CD4-positive, CD25-positive, alpha-beta regulatory T cell (primary cell): ENCODE measurements around the gene DHCR7. TPM values are rescaled to one million over a fixed set of nuclear protein-coding genes. Genes with fewer than 3 reads are reported as not detected.

Experiments used
- ATAC-seq, 2 donors: fragments of 150-1000 bp; cut with Tn5 transposase; one replicate each; pipeline ENCODE4 v1.10.0; 2021; ENCODE audit warnings: low read depth in 2 of 2, moderate number of reproducible peaks in 2 of 2, moderate library complexity in 1 of 2
- DNase-seq, 3 donors: peaks; one replicate each; pipeline versions ENCODE4 v3.0.0 to v3.0.0-alpha.2; 2012 to 2022; ENCODE audit warnings: mixed read lengths in 1 of 3
- H3K27ac ChIP-seq: one replicate; pipeline ENCODE4 v1.7.0; 2013; ENCODE audit warnings: mild to moderate bottlenecking, low read length; ENCODE audit not compliant: insufficient read depth, poor library complexity, severe bottlenecking
- H3K27me3 ChIP-seq: one replicate; pipeline ENCODE4 v1.7.0; 2013; ENCODE audit warnings: low read length; ENCODE audit not compliant: control insufficient read depth, insufficient read depth
- H3K36me3 ChIP-seq: one replicate; pipeline ENCODE4 v1.7.0; 2013; ENCODE audit warnings: mild to moderate bottlenecking, low read length, moderate library complexity; ENCODE audit not compliant: control insufficient read depth, insufficient read depth
- H3K4me1 ChIP-seq: 2 replicates; pipeline ENCODE4 v1.7.0; 2013; ENCODE audit warnings: mild to moderate bottlenecking, low read length; ENCODE audit not compliant: insufficient read depth, control insufficient read depth, poor library complexity, severe bottlenecking
- H3K4me3 ChIP-seq: one replicate; pipeline ENCODE4 v1.7.0; 2013; ENCODE audit warnings: low read depth, mild to moderate bottlenecking, low read length, moderate library complexity
- H3K9me3 ChIP-seq, 2 experiments: 1 replicate in 1 of 2; 2 replicates in 1 of 2; pipeline ENCODE4 v1.7.0; 2013; ENCODE audit warnings: low read length in 2 of 2, mild to moderate bottlenecking in 1 of 2, moderate library complexity in 1 of 2; ENCODE audit not compliant: control insufficient read depth in 2 of 2
- H3K27ac Mint-ChIP-seq, 3 donors: one replicate each; pipeline ENCODE4 v1.8.0; 2020 to 2022; ENCODE audit warnings: mild to moderate bottlenecking in 3 of 3, mixed read lengths in 3 of 3, moderate library complexity in 2 of 3
- H3K27me3 Mint-ChIP-seq: one replicate; pipeline ENCODE4 v1.8.0; 2022; ENCODE audit warnings: mild to moderate bottlenecking, mixed read lengths
- H3K36me3 Mint-ChIP-seq: one replicate; pipeline ENCODE4 v1.8.0; 2020; ENCODE audit warnings: mixed read lengths
- H3K4me1 Mint-ChIP-seq, 4 donors: one replicate each; pipeline ENCODE4 v1.8.0; 2020 to 2022; ENCODE audit warnings: mixed read lengths in 4 of 4, mild to moderate bottlenecking in 1 of 4
- H3K4me3 Mint-ChIP-seq, 4 donors: one replicate each; pipeline ENCODE4 v1.8.0; 2020 to 2022; ENCODE audit warnings: mild to moderate bottlenecking in 4 of 4, mixed read lengths in 4 of 4, moderate library complexity in 3 of 4
- H3K9me3 Mint-ChIP-seq, 7 donors: one replicate each; pipeline ENCODE4 v1.8.0; 2020 to 2022; ENCODE audit warnings: mixed read lengths in 7 of 7, mild to moderate bottlenecking in 3 of 7, moderate library complexity in 2 of 7
- polyA plus RNA-seq, 4 donors: library from polyadenylated mRNA; unstranded; fragments of 300-500 nt; fragmentation: Illumina TruSeq; gene quantifications; one replicate each; pipeline ENCODE4 v1.2.3, GENCODE V29; 2021
- total RNA-seq: library from RNA; stranded (reverse); gene quantifications from one replicate; pipeline ENCODE4 v1.2.3, GENCODE V29; 2022

Gene DHCR7
- total and polyA plus RNA-seq, 5 donors from 2014 or later: 11.2 to 21.1 (median 15.4) TPM

- Histone ChIP-seq H3K4me3 (no peak overlapping the region), H3K9me3 (no peaks in the 10 kb centered on the region), H3K27me3 (no peaks in the 10 kb centered on the region), H3K27ac (no peak overlapping the region), H3K36me3 (no peaks in the 10 kb centered on the region), H3K4me1 (no peaks in the 10 kb centered on the region)
- H3K4me3 Mint-ChIP-seq: no peak overlapping the region
- ATAC-seq: no peak
- no peak for DNase-seq
- H3K4me1 Mint-ChIP-seq: peaks cover 0 to 4% (median 0%) of the 10 kb centered on the region in 4 donors
- peaks cover 0 to 3% (median 0%) of the 10 kb centered on the region in 7 donors for H3K9me3 Mint-ChIP-seq
- no peaks in the 10 kb centered on the region for H3K36me3 Mint-ChIP-seq
- H3K27ac Mint-ChIP-seq: no peak overlapping the region
- peaks cover 4% of the 10 kb centered on the region for H3K27me3 Mint-ChIP-seq
These were observed 56.8 kb downstream of the DHCR7 start for GRCh38 chr11:71391352-71391751.

GRCh38 chr11:71388637-71389235, 59.5 kb downstream of the DHCR7 start:
- no peaks in the 10 kb centered on the region for H3K27me3 ChIP-seq
- Mint-ChIP-seq H3K4me1 (peaks cover 0 to 4% (median 0%) of the 10 kb centered on the region in 4 donors), H3K36me3 (no peaks in the 10 kb centered on the region), H3K4me3 (no peak overlapping the region), H3K27me3 (no peaks in the 10 kb centered on the region), H3K27ac (no peak overlapping the region), H3K9me3 (peaks cover 0 to 7% (median 0%) of the 10 kb centered on the region in 7 donors)
- no peak overlapping the region for H3K4me3 ChIP-seq
- no peaks in the 10 kb centered on the region for H3K4me1 ChIP-seq
- peak in 1 of 3 donors; percentile 38 for DNase-seq
- no peak overlapping the region for H3K27ac ChIP-seq
- no peaks in the 10 kb centered on the region for H3K9me3 ChIP-seq
- no peak for ATAC-seq
- H3K36me3 ChIP-seq: no peaks in the 10 kb centered on the region

GRCh38 chr11:71387784-71388636, 60.2 kb downstream of the DHCR7 start:
- no peak for ATAC-seq
- Histone ChIP-seq H3K27ac (no peak overlapping the region), H3K9me3 (no peaks in the 10 kb centered on the region), H3K36me3 (no peaks in the 10 kb centered on the region), H3K4me1 (no peaks in the 10 kb centered on the region), H3K4me3 (no peak overlapping the region), H3K27me3 (no peaks in the 10 kb centered on the region)
- Mint-ChIP-seq H3K9me3 (peaks cover 0 to 7% (median 0%) of the 10 kb centered on the region in 7 donors), H3K4me1 (peaks cover 0 to 4% (median 0%) of the 10 kb centered on the region in 4 donors), H3K27me3 (no peaks in the 10 kb centered on the region), H3K36me3 (no peaks in the 10 kb centered on the region), H3K4me3 (no peak overlapping the region), H3K27ac (no peak overlapping the region)
- DNase-seq: peak in 1 of 3 donors; percentile 33

GRCh38 chr11:71387200-71387599, 61.0 kb downstream of the DHCR7 start:
- ATAC-seq (no peak), DNase-seq (peak in 1 of 3 donors; percentile 34)
- no peak overlapping the region for H3K4me3 ChIP-seq
- H3K9me3 ChIP-seq: no peaks in the 10 kb centered on the region
- H3K27me3 ChIP-seq: no peaks in the 10 kb centered on the region
- no peaks in the 10 kb centered on the region for H3K36me3 ChIP-seq
- Mint-ChIP-seq H3K9me3 (peaks cover 0 to 7% (median 0%) of the 10 kb centered on the region in 7 donors), H3K36me3 (no peaks in the 10 kb centered on the region), H3K4me1 (peaks cover 0 to 4% (median 0%) of the 10 kb centered on the region in 4 donors), H3K4me3 (no peak overlapping the region), H3K27me3 (no peaks in the 10 kb centered on the region), H3K27ac (no peak overlapping the region)
- no peak overlapping the region for H3K27ac ChIP-seq
- no peaks in the 10 kb centered on the region for H3K4me1 ChIP-seq

GRCh38 chr11:71386202-71386601, 62.0 kb downstream of the DHCR7 start:
- no peaks in the 10 kb centered on the region for H3K27me3 Mint-ChIP-seq

GRCh38 chr11:71385091-71385490, 63.1 kb downstream of the DHCR7 start:
- Histone ChIP-seq H3K9me3 (no peaks in the 10 kb centered on the region), H3K27me3 (no peaks in the 10 kb centered on the region), H3K27ac (no peak overlapping the region), H3K36me3 (no peaks in the 10 kb centered on the region), H3K4me1 (no peaks in the 10 kb centered on the region), H3K4me3 (no peak overlapping the region)
- H3K4me1 Mint-ChIP-seq: peaks cover 0 to 4% (median 0%) of the 10 kb centered on the region in 4 donors
- no peaks in the 10 kb centered on the region for H3K27me3 Mint-ChIP-seq
- no peak overlapping the region for H3K4me3 Mint-ChIP-seq
- ATAC-seq: no peak
- peaks cover 0 to 7% (median 0%) of the 10 kb centered on the region in 7 donors for H3K9me3 Mint-ChIP-seq
- H3K27ac Mint-ChIP-seq: no peak overlapping the region
- no peak for DNase-seq
- no peaks in the 10 kb centered on the region for H3K36me3 Mint-ChIP-seq

More at GRCh38 chr11:71386202-71386601, 62.0 kb downstream of the DHCR7 start:
- no peak overlapping the region for H3K27ac Mint-ChIP-seq
- ATAC-seq (no peak), DNase-seq (no peak)
- H3K36me3 Mint-ChIP-seq: no peaks in the 10 kb centered on the region
- peaks cover 0 to 4% (median 0%) of the 10 kb centered on the region in 4 donors for H3K4me1 Mint-ChIP-seq
- no peak overlapping the region for H3K4me3 Mint-ChIP-seq
- H3K27me3 ChIP-seq: no peaks in the 10 kb centered on the region
- no peak overlapping the region for H3K4me3 ChIP-seq
- H3K36me3 ChIP-seq: no peaks in the 10 kb centered on the region
- no peak overlapping the region for H3K27ac ChIP-seq
- no peaks in the 10 kb centered on the region for H3K4me1 ChIP-seq
- H3K9me3 ChIP-seq: no peaks in the 10 kb centered on the region
- peaks cover 0 to 7% (median 0%) of the 10 kb centered on the region in 7 donors for H3K9me3 Mint-ChIP-seq

GRCh38 chr11:71384561-71384960, 63.6 kb downstream of the DHCR7 start:
- no peaks in the 10 kb centered on the region for H3K36me3 Mint-ChIP-seq
- H3K27me3 ChIP-seq: no peaks in the 10 kb centered on the region
- H3K4me1 ChIP-seq: no peaks in the 10 kb centered on the region
- H3K27ac Mint-ChIP-seq: no peak overlapping the region
- no peaks in the 10 kb centered on the region for H3K9me3 ChIP-seq
- no peak overlapping the region for H3K27ac ChIP-seq
- H3K4me1 Mint-ChIP-seq: peaks cover 0 to 4% (median 0%) of the 10 kb centered on the region in 4 donors
- DNase-seq (no peak), ATAC-seq (no peak)
- no peaks in the 10 kb centered on the region for H3K36me3 ChIP-seq
- peaks cover 0 to 9% (median 0%) of the 10 kb centered on the region in 7 donors for H3K9me3 Mint-ChIP-seq
- no peak overlapping the region for H3K4me3 Mint-ChIP-seq
- H3K4me3 ChIP-seq: no peak overlapping the region
- no peaks in the 10 kb centered on the region for H3K27me3 Mint-ChIP-seq
